HG03097 (cell line): ENCODE measurements around the gene IPO13.

ENCODE experiments used
- ATAC-seq: cut with Tn5 transposase; IDR thresholded peaks from one replicate; pipeline ENCODE4 v1.9.1; 2021; ENCODE audit not compliant: unreplicated experiment, low FRiP score

The IPO13 gene

GRCh38 chr1:43998000-43998378 is 51.2 kb downstream of the IPO13 start:
- no peak for ATAC-seq

DNA sequence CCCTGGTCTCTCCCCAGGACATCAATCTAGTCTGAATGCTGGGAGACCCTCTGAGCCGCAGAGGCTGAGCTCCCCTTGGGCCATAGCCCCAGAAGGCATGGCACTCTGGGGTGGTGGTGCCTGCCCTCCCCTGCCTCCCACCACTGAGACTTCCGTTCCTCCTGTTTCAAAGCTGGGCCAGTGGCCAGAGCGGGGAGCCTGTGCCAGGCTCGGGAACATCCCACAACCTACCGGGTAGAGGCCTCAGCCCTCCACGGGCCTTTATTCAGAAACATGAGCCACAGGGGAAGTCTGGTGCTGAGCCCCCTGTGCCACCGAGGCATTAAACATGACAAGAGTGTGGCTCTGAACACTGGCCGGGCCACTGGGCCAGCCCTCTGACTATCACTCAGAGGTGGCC is 52.7 kb downstream of the IPO13 start:
- no peak for ATAC-seq

DNA sequence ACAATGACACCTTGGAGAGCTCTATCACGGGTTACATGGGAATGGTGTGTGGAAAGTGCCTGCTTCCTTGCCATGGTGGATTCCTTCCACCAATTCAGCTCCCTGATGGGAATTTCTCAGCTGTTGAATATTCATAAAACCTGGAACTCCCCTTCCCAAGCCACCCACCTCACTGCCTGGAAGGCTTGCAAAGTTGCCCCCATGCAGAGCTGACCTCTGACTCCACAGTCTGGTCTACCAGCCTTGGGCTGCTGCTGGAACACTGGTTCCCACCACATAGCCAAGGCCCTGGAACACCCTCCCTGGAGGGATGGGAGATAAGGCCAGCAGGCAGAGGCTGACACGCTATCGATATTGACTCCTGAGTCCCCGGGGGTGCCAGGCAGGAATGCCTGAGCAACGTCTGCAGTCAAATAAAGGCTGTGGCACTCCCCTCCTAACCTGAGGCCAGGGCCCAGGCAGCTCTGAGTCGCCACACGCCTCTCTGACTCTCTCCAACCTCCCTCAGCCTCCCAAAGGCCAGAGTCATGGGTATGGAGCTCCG is 53.4 kb downstream of the IPO13 start:
- no peak for ATAC-seq

GRCh38 chr1:44002165-44002564 is 55.4 kb downstream of the IPO13 start:
- no peak for ATAC-seq

GRCh38 chr1:44002606-44003157 is 55.9 kb downstream of the IPO13 start:
- no peak for ATAC-seq

GRCh38 chr1:44008259-44008658 is 61.5 kb downstream of the IPO13 start:
- ATAC-seq, result no peak

DNA sequence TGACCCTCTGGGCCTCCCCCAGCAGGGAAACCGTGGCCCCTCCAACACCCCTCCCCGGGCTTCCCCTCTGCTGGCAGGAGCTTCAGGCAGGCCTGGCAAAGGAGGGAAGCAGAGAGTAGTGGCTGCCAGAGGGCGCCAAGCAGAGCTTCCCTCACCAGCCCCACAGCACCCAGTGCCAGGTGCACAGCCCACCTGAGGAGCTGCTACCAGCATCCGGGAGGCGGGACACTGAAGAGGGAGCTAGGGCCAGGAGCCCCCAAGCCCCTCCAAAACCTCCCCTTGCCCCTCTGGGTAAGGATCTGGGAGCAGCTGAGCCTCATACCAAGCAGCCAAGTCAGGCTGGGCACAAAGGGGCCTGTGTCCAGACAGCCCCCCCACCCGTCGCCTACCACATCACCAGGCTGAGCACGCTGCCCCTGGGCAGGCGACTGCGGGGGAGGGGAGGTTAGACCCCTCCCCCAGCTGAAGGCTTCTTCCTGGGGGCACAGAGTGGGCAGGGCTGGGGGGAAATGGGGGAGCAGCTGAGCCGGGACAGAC is 64.3 kb downstream of the IPO13 start:
- ATAC-seq, result no peak

DNA sequence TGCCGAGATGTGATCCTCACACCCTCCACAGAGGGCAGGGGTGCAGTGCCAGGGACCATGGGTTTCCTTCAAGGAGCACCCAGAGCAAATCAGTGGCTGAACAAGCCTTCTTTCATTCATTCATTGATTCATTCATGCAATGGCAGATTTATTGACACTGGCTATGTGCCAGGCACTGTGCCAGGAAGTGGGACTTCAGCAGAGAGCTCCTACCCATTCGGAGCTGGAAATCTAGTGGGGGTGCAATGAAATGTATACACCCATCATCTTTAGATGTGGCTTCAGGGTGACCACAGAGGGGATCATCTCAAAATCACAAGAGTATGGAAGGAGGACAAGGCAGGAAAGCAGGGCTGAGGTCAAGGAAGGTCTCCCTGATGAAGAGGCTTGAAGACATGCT is 65.7 kb downstream of the IPO13 start:
- ATAC-seq, result no peak

GRCh38 chr1:44012941-44013609 is 66.3 kb downstream of the IPO13 start:
- ATAC-seq, result no peak

DNA sequence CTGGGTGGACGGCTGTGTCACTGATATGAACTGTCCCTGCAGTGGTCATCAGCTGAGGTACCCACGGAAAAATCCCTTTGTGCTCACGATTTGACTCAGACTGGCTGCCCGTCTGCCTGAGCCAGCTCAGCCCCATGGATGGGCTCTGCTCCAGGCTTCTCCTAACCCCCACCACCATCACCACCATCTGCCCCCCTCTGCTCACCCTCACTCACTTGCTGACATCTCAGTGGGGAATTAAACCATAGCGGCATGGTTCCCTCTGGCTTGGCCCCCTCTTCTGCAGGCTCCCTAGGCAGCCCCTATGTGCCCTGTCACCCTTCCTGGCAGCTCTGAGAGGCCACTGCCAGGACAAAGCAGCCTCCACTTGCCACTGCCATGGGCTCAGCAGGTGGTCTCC is 67.2 kb downstream of the IPO13 start:
- no peak for ATAC-seq

GRCh38 chr1:44014365-44015104 is 67.8 kb downstream of the IPO13 start:
- ATAC-seq, result no peak

DNA sequence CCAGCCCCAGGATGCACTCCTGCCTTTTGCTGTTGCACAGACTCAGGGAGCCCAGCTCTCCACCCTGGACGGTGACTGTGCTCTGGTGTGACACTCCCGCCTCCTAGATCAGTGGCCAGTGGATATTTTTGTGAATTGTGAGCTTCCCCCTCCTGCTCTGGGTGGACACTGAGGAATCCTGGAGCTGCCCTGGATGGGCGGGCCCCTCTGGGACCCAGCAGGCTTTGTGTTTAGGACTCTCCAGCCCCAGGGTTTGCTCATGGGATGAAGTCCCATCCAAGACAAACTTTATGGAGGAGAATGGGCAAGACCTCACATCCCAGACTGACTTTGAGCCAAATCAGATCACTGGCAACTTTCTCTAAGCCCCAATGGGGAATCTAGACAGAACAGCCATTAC is 68.5 kb downstream of the IPO13 start:
- ATAC-seq, result no peak

DNA sequence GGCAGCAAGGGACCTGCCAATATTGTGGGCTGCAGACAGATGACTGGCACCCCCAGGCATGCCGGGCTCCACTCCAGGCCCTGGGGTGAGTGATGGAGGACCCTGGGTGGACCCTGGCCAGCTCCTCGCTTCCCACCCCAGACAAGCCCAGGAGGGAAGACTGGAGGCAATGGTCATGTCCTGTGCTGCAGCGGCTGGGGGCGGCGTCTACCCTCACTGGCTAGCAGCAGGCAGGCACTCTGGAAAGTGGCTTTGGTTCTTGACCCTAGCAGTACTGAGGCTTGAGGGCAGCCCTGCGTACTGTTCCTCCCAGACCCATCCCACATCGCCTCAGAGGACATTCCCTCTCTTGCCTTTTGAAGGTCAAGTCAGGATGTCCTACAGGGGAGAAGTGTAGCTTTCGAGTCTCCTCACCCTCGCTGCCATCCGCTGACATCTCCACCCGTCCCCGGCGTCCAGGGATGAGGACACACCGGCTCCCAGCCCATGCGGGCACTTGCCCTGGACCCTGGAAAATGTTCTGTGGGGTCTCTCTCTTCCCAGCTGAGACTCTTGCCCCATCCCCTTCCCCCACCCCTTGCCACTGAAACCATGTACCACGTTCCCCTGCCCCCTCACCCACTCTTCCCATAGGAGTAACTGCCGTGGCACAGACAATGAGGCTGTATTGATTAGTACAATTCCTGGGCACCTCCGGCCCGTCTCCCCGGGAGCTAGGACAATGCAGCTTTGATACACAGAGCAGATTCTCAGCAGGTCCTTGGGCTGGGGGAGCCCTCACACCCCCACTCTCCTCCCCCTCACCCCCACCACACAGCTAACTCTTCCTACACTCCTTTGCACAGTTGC is 69.5 kb downstream of the IPO13 start:
- ATAC-seq, result no peak

- ATAC-seq, result no peak
These were observed 70.2 kb downstream of the IPO13 start for GRCh38 chr1:44016890-44017400.
